IgD-negative memory B cell (primary cell): ENCODE data around the gene NHLRC4. TPM values are rescaled to one million over a fixed set of nuclear protein-coding genes. Genes with fewer than 3 reads are reported as not detected.

Source experiments
- H3K27ac Mint-ChIP-seq, 3 donors: one replicate each; pipeline ENCODE4 v1.8.0; 2020 to 2022; ENCODE audit warnings: mild to moderate bottlenecking in 3 of 3, mixed read lengths in 3 of 3, moderate library complexity in 1 of 3
- H3K27me3 Mint-ChIP-seq: one replicate; pipeline ENCODE4 v1.8.0; 2021; ENCODE audit warnings: mixed read lengths
- H3K36me3 Mint-ChIP-seq: one replicate; pipeline ENCODE4 v1.8.0; 2020; ENCODE audit warnings: mild to moderate bottlenecking, mixed read lengths
- H3K4me1 Mint-ChIP-seq, 3 donors: one replicate each; pipeline ENCODE4 v1.8.0; 2020 to 2022; ENCODE audit warnings: mixed read lengths in 3 of 3, mild to moderate bottlenecking in 1 of 3
- H3K4me3 Mint-ChIP-seq, 4 donors: one replicate each; pipeline ENCODE4 v1.8.0; 2020 to 2022; ENCODE audit warnings: mild to moderate bottlenecking in 4 of 4, mixed read lengths in 4 of 4, moderate library complexity in 3 of 4
- H3K9me3 Mint-ChIP-seq, 3 donors: one replicate each; pipeline ENCODE4 v1.8.0; 2020 to 2021; ENCODE audit warnings: mixed read lengths in 3 of 3, mild to moderate bottlenecking in 1 of 3
- polyA plus RNA-seq: library from polyadenylated mRNA; unstranded; fragments of 300-500 nt; fragmentation: Illumina TruSeq; gene quantifications from one replicate; pipeline ENCODE4 v1.2.3, GENCODE V29; 2021

Gene NHLRC4
- polyA plus RNA-seq, 1 donor from 2014 or later = 4.5 TPM

DNA sequence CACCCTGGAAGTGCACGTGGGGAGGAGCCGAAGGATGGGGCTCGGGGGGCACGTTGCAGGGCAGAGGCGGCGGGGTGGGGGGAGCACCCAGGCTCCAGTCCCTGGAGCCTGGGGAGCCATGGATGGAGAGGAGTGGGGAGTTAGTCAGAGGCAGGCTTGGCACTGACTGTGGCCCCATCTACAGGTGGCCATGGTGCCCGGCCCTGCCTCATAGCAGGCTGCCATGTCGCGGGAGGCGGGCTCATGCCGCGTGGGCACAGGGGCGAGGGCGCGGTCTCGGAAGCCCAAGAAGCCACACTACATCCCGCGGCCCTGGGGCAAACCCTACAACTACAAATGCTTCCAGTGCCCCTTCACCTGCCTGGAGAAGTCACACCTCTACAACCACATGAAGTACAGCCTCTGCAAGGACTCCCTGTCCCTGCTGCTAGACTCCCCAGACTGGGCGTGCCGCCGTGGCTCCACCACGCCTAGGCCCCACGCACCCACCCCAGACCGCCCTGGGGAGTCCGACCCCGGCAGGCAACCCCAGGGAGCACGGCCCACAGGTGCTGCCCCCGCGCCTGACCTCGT lies 3.6 kb upstream of the NHLRC4 start:
- H3K4me3 Mint-ChIP-seq = no peak overlapping the region
- H3K27ac Mint-ChIP-seq = no peak overlapping the region
- H3K27me3 Mint-ChIP-seq = peaks cover 16% of the 10 kb centered on the region
- H3K36me3 Mint-ChIP-seq = no peaks in the 10 kb centered on the region
- H3K9me3 Mint-ChIP-seq = no peaks in the 10 kb centered on the region
- peaks cover 9 to 10% (median 9%) of the 10 kb centered on the region in 3 donors for H3K4me1 Mint-ChIP-seq

GRCh38 chr16:564690-565418 lies 2.0 kb upstream of the NHLRC4 start:
- peaks cover 8 to 10% (median 9%) of the 10 kb centered on the region in 3 donors for H3K4me1 Mint-ChIP-seq
- H3K36me3 Mint-ChIP-seq = no peaks in the 10 kb centered on the region
- H3K9me3 Mint-ChIP-seq = no peaks in the 10 kb centered on the region
- H3K27ac Mint-ChIP-seq = no peak overlapping the region
- no peak overlapping the region for H3K4me3 Mint-ChIP-seq
- H3K27me3 Mint-ChIP-seq = peaks cover 6% of the 10 kb centered on the region

GRCh38 chr16:565419-566330 lies 1.1 kb upstream of the NHLRC4 start:
- Mint-ChIP-seq H3K4me3 (no peak overlapping the region), H3K27ac (no peak overlapping the region), H3K9me3 (no peaks in the 10 kb centered on the region), H3K27me3 (peaks cover 6% of the 10 kb centered on the region), H3K4me1 (peaks cover 9 to 10% (median 10%) of the 10 kb centered on the region in 3 donors), H3K36me3 (no peaks in the 10 kb centered on the region)

DNA sequence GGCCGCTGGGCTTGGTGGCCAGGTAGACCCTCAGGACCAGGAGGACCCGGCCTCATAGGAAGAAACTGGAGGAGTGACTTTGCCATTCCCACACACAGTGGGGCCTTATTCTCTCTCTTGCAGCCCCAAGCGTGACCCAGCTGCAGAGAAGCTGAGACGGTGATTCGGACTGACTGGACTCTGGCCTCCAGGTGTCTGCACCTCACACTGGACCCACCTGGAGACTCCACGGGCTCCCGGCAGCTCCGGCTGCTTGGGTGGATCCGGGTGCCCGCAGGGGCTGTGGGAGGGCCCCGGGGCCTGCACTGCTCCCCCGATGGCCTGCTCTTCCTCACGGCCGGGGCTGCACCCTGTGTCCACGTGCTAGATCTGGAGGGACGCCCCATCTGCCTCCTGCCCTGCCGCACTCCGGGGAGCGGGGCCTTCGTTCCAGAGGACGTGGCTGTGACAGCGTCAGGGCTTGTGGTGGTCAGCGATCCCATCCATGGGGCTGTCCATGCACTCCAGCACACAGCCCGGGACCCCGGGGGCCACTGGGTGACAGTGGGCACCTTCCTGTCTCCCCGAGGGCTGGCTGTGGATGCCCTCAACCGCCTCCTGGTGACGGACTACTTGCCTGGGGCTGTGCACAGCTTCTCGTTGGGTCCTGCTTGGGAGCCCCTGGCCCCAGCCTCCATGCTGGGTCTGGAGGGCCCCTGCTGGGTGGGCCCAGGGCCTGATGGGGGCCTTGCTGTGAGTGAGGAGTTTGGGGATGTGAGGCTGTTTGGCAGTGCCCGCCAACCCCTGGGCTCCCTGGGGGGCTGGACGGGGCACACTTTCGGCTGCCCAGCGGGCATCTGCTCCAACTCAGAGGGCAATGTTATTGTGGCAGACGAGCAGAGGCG lies 810 bp downstream of the NHLRC4 start:
- H3K27me3 Mint-ChIP-seq = peaks cover 3% of the 10 kb centered on the region
- H3K27ac Mint-ChIP-seq = peak overlapping the region; percentile 59 to 92 (median 69)
- no peaks in the 10 kb centered on the region for H3K36me3 Mint-ChIP-seq
- H3K4me3 Mint-ChIP-seq = peak overlapping the region; percentile 72 to 92 (median 92)
- H3K4me1 Mint-ChIP-seq = peaks cover 15 to 21% (median 19%) of the 10 kb centered on the region in 3 donors
- no peaks in the 10 kb centered on the region for H3K9me3 Mint-ChIP-seq

GRCh38 chr16:568401-569258 lies 1.8 kb downstream of the NHLRC4 start:
- peaks cover 15 to 21% (median 19%) of the 10 kb centered on the region in 3 donors for H3K4me1 Mint-ChIP-seq
- no peaks in the 10 kb centered on the region for H3K9me3 Mint-ChIP-seq
- H3K27me3 Mint-ChIP-seq = no peaks in the 10 kb centered on the region
- H3K27ac Mint-ChIP-seq = peak overlapping the region; percentile 78 to 99 (median 93)
- peak overlapping the region; percentile 82 to 91 (median 84) for H3K4me3 Mint-ChIP-seq
- H3K36me3 Mint-ChIP-seq = no peaks in the 10 kb centered on the region

DNA sequence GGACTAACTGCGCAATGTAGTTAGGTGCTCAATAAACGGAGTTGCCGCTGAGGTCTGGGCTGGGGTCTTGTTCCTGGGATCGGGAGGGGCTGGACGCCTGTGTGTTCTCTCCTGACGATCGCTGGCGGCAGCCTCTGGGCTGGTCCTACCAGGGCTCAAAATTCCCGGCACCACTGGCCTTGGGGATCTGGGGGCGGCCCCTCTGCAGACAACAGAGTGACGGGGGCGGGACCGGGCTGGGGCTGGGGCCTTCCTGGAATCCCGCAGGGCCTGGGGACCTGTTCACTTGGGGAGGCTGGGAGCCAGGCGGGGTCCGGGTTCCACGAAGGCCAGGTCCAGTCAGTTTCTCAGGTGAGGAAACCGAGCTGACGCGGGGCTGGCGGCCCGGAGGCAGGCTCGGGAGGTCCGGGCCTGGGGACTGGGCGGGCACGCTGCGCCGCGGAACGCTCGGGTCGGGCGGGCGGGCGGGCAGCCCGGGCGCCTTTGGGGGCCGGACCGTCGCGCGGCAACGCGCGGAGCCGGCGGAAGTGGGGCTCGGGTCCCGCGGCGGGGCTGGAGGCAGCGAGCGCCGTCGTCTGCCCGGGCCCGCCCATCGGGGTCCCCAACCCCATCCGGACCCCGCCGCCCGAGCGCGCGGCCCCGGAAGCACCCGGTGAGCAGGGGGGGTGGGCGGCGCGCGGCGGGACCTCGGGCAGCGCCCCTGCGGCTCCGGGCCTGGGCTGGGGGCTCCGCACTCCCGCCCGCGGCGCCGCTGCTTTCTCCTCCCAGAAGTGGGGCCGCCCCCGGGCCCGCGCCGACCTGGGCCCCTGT lies 2.8 kb downstream of the NHLRC4 start, which contains the start of gene PIGQ:
Gene PIGQ, plus strand, starts transcription at position 524 of the 810 bp plus-strand sequence. CDS start 4,107 bp downstream, outside the sequence.
- Mint-ChIP-seq H3K4me1 (peaks cover 15 to 21% (median 19%) of the 10 kb centered on the region in 3 donors), H3K27ac (peak within 1 kb of the TSS; percentile 84 to 99 (median 93)), H3K9me3 (no peaks in the 10 kb centered on the region), H3K27me3 (no peaks in the 10 kb centered on the region), H3K4me3 (peak within 1 kb of the TSS; percentile 83 to 91 (median 88)), H3K36me3 (no peaks in the 10 kb centered on the region)

DNA sequence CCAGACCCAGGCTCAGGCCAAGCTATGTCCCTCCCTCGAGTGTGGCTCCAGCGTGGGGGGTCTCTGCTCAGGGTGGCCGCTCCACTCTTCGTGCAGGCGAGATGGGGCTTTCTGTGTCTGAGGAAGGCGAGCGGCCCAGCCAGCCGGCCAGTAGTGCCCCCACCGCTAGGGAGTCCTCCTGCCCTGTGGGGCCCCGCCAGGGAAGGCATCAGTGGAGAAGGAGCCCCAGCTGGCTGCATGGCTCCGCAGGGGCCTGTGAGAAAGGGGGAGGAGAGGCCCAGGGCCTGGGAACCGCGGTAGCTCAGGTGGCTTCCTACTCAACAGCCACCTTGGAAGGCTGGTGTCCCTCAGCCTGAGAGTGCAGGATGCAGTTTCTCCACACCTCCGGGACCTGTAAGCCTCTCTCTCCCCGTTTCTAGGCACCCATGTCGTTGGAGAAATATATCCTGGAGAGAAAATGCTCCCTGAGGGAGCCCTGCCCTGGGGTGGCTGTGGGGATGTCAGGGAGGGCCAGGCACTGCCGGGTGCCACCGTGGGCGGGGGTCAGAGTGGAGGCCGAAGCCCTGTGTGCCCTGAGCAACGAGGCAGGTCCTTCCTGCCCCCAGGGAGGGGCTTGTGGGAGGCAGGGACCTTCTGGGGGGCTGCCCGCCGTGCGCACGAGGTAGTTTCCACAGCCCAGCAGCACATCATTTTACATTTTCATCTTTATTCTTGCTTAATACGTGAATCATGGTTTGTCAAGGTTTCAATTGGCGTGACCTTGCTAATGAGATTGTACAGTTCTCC lies 6.3 kb downstream of the NHLRC4 start:
- no peaks in the 10 kb centered on the region for H3K36me3 Mint-ChIP-seq
- H3K9me3 Mint-ChIP-seq = no peaks in the 10 kb centered on the region
- H3K4me1 Mint-ChIP-seq = peaks cover 6 to 14% (median 11%) of the 10 kb centered on the region in 3 donors
- peak overlapping the region in 1 of 4 donors; percentile 20 for H3K4me3 Mint-ChIP-seq
- no peak overlapping the region for H3K27ac Mint-ChIP-seq
- no peaks in the 10 kb centered on the region for H3K27me3 Mint-ChIP-seq

GRCh38 chr16:574021-574760 lies 7.4 kb downstream of the NHLRC4 start:
- Mint-ChIP-seq H3K4me3 (no peak overlapping the region), H3K4me1 (peaks cover 6 to 14% (median 12%) of the 10 kb centered on the region in 3 donors), H3K9me3 (no peaks in the 10 kb centered on the region), H3K36me3 (no peaks in the 10 kb centered on the region), H3K27ac (no peak overlapping the region), H3K27me3 (no peaks in the 10 kb centered on the region)

DNA sequence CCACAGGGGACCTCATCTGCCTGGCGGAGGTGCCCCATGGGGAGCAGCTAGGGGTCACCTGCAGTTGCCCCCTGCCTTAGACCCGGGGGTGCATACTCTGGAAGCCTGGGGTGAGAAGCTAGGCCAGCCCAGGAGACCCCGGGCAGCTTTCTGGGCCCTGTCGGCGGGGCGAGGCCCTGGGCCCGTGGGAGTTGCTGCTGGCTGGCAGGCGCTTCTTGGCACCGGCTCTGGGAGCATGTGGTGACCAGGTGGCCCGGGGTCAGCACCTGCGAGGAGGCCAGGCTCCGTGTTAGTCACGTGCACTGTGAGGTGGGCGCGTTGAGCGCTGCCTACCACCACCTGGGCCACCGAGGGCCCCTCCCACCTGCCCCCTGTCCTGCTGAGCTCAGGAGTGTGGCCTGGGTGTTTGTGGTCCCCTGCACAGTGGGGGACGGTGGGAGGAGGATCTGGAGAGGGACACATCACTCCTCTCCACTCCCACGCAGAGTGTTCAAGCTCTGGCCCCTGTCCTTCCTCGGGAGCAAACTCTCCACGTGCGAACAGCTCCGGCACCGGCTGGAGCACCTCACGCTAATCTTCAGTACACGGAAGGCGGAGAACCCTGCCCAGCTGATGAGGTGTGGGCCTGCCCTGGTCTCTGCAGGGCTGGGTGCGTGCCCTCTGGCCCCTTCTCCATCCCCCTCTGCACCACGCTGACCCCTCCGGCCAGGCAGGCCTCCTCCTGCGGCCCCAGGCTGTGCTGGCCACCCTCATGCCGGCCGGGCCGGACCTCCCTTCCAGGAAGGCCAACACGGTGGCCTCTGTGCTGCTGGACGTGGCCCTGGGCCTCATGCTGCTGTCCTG lies 8.8 kb downstream of the NHLRC4 start:
- H3K4me3 Mint-ChIP-seq = no peak overlapping the region
- H3K27ac Mint-ChIP-seq = no peak overlapping the region

DNA sequence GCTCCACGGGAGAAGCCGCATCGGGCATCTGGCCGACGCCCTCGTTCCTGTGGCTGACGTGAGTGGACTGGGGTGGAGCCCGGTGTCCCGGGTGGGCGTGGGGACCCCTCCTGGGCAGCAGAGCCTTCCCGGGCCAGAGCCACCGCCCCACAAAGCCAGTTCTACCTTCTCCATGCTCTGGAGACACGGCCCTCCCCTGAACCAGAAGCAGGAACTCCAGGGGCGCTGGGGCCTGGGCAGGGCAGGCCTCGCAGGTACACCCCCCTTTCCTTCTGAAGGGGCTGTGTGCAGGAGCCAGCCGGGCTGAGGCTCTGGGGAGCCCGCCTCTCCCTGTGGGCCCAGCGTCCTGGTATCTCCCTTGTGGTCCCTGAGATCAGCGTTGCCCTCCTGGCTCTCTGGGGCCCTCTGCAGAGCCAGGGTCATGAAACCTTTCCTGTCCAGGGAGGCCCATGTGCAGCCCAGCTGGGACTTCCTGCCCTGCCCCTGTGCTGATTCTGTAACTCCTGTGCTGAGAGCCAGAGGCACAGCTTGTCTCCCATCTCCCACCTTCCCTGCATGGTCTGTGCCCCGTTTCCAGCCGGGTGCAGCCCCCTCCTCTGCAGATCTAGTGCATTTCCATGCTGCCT lies 9.5 kb downstream of the NHLRC4 start:
- Mint-ChIP-seq H3K4me1 (peaks cover 5 to 7% (median 6%) of the 10 kb centered on the region in 3 donors), H3K4me3 (no peak overlapping the region), H3K27ac (no peak overlapping the region), H3K36me3 (no peaks in the 10 kb centered on the region), H3K9me3 (no peaks in the 10 kb centered on the region), H3K27me3 (no peaks in the 10 kb centered on the region)

More for the DNA sequence above, 8.8 kb downstream of the NHLRC4 start:
- H3K4me1 Mint-ChIP-seq = peaks cover 6 to 14% (median 12%) of the 10 kb centered on the region in 3 donors
- H3K27me3 Mint-ChIP-seq = no peaks in the 10 kb centered on the region
- H3K36me3 Mint-ChIP-seq = no peaks in the 10 kb centered on the region
- no peaks in the 10 kb centered on the region for H3K9me3 Mint-ChIP-seq

- no peaks in the 10 kb centered on the region for H3K9me3 Mint-ChIP-seq
- H3K4me3 Mint-ChIP-seq = no peak overlapping the region
- H3K27ac Mint-ChIP-seq = no peak overlapping the region
- no peaks in the 10 kb centered on the region for H3K27me3 Mint-ChIP-seq
- H3K36me3 Mint-ChIP-seq = no peaks in the 10 kb centered on the region
- H3K4me1 Mint-ChIP-seq = peaks cover under 1 to 3% (median 2%) of the 10 kb centered on the region in 3 donors
Measured at GRCh38 chr16:576823-577201, 10.0 kb downstream of the NHLRC4 start.
